Activated CD8-positive, alpha-beta T cell treated with anti-CD3 and anti-CD28 coated beads, Interleukin-2, amount 10 ng/mL, durations not matched to agents 7 days and 5 days (primary cell): ENCODE data around the gene YTHDF2. TPM values are rescaled to one million over a fixed set of nuclear protein-coding genes. Genes with fewer than 3 reads are reported as not detected.
"Not testable (repeated sequence)": the region's sequence is repeated elsewhere in the genome, so short reads cannot be mapped to it uniquely, and the experiment has no call there.

Source experiments
- ATAC-seq: fragments of 150-1000 bp; cut with Tn5 transposase; one replicate; pipeline ENCODE4 v1.10.0; 2021; ENCODE audit warnings: moderate library complexity
- CTCF ChIA-PET: fragments of 350-600 bp; sonication (Branson Sonifier 250); formaldehyde crosslinking; loops from one replicate; lab custom pipeline; 2021; ENCODE audit warnings: antibody characterized with exemption; lab: Charles Lee
- POLR2A ChIA-PET: fragments of 350-600 bp; sonication (Branson Sonifier 250); formaldehyde crosslinking; loops from one replicate; lab custom pipeline; 2021; ENCODE audit warnings: antibody characterized with exemption; lab: Charles Lee
- DNase-seq: peaks from one replicate; pipeline ENCODE4 v3.0.0-alpha.2; 2020
- H3K27ac Mint-ChIP-seq: one replicate; pipeline ENCODE4 v1.8.0; 2021; ENCODE audit warnings: mild to moderate bottlenecking, mixed read lengths
- H3K27me3 Mint-ChIP-seq: one replicate; pipeline ENCODE4 v1.8.0; 2021; ENCODE audit warnings: low read depth, mixed read lengths
- H3K36me3 Mint-ChIP-seq: one replicate; pipeline ENCODE4 v1.8.0; 2021; ENCODE audit warnings: low read depth, mixed read lengths
- H3K4me1 Mint-ChIP-seq: one replicate; pipeline ENCODE4 v1.8.0; 2021; ENCODE audit warnings: low read depth, mixed read lengths
- H3K4me3 Mint-ChIP-seq: one replicate; pipeline ENCODE4 v1.8.0; 2021; ENCODE audit warnings: mild to moderate bottlenecking, mixed read lengths
- H3K9me3 Mint-ChIP-seq: one replicate; pipeline ENCODE4 v1.8.0; 2022; ENCODE audit warnings: mixed read lengths; ENCODE audit not compliant: insufficient read depth
- total RNA-seq, 2 experiments: library from RNA; stranded (reverse); gene quantifications; one replicate each; pipeline ENCODE4 v1.2.3, GENCODE V29; 2021

Gene YTHDF2
- total RNA-seq, 2 experiments from 2014 or later: 67.3 to 80.6 TPM

DNA sequence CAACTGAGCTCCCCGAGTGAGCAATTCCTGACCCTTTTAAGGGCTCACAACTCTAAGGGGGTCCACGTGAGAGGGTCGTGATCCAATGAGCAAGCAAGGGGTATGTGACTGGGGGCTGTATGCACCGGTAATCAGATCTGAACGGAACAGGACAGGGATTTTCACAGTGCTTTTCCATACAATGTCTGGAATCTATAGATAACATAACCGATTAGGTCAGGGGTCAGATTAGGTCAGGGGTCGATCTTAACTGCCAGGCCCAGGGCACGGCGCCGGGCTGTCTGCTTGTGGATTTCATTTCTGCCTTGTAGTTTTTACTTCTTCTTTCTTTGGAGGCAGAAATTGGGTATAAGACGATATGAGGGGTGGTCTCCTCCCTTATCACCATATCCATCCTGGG lies 44.6 kb downstream of the YTHDF2 start:
- peaks cover 6% of the 10 kb centered on the region for H3K27me3 Mint-ChIP-seq
- H3K36me3 Mint-ChIP-seq: no peaks in the 10 kb centered on the region
- DNase-seq: no peak
- ATAC-seq: no peak
- ChIA-PET CTCF (interaction anchor here (9.3 kb wide), 1 partner anchor 97 kb away, joined by 167 read pairs; no protein-coding TSS in a partner anchor), POLR2A (no interaction called here)
- no peak overlapping the region for H3K27ac Mint-ChIP-seq
- no peak overlapping the region for H3K4me3 Mint-ChIP-seq
- no peaks in the 10 kb centered on the region for H3K9me3 Mint-ChIP-seq
- H3K4me1 Mint-ChIP-seq: peaks cover 8% of the 10 kb centered on the region

- POLR2A ChIA-PET: no interaction called here
Measured at GRCh38 chr1:28782011-28782410, 45.3 kb downstream of the YTHDF2 start.

GRCh38 chr1:28783363-28783762 lies 46.6 kb downstream of the YTHDF2 start:
- Mint-ChIP-seq H3K27ac (no peak overlapping the region), H3K36me3 (no peaks in the 10 kb centered on the region), H3K4me3 (no peak overlapping the region), H3K4me1 (peaks cover 8% of the 10 kb centered on the region), H3K9me3 (no peaks in the 10 kb centered on the region), H3K27me3 (peaks cover 4% of the 10 kb centered on the region)
- ChIA-PET POLR2A (no interaction called here), CTCF (interaction anchor here (0.7 to 9.3 kb wide), 4 partner anchors 9 to 741 kb away, joined by 3 to 167 read pairs (median 6); no protein-coding TSS in a partner anchor)
- DNase-seq (no peak), ATAC-seq (no peak)

More at GRCh38 chr1:28782011-28782410, 45.3 kb downstream of the YTHDF2 start:
- CTCF ChIA-PET: interaction anchor here (2.0 to 9.3 kb wide), 2 partner anchors 88 to 96 kb away, joined by 4 to 167 read pairs; no protein-coding TSS in a partner anchor
- Mint-ChIP-seq H3K27ac (no peak overlapping the region), H3K27me3 (peaks cover 6% of the 10 kb centered on the region), H3K4me3 (no peak overlapping the region), H3K4me1 (peaks cover 8% of the 10 kb centered on the region), H3K36me3 (no peaks in the 10 kb centered on the region), H3K9me3 (no peaks in the 10 kb centered on the region)
- no peak for ATAC-seq
- no peak for DNase-seq

DNA sequence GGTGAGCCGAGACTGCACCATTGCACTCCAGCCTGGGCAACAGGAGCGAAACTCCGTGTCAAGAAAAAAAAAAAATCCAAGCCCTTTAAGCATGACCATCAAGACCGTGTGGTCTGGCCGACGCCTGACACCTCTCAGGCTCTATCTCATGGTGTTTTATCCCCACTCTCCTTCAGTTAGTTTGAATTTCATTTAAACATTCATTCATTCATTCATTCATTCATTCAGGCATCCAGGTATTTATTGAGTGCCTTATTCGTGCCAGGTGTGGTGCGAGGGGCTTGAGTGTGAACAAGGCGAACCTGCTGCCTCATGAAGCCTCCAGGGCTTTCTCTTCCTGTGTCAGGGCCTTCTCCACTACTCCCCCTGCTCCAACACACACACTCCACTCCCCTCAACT lies 52.7 kb downstream of the YTHDF2 start:
- peaks cover 12% of the 10 kb centered on the region for H3K27me3 Mint-ChIP-seq
- no peak for ATAC-seq
- POLR2A ChIA-PET: no interaction called here

DNA sequence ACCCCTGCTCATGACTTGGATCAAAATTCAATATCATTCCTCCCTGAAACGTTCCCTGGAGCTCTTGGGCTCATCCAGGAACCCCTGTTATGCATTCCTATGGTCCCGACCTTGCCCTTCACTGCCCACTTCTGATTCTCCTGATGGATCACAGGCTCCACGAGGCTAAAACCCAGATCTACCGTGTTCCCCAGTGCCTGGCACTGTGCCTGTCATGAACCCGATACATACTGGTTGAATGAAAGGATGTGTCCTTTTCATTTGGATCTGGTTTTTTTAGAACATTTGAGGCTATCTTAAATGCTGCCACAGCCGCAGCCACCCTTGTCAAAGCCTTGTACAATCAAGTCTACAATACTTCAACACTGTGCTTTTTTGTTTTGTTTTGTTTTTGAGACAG lies 53.1 kb downstream of the YTHDF2 start:
- POLR2A ChIA-PET: no interaction called here
- CTCF ChIA-PET: no interaction called here

More for the DNA sequence above, 52.7 kb downstream of the YTHDF2 start:
- Mint-ChIP-seq H3K4me1 (peaks cover 8% of the 10 kb centered on the region), H3K27ac (no peak overlapping the region), H3K9me3 (no peaks in the 10 kb centered on the region), H3K36me3 (no peaks in the 10 kb centered on the region), H3K4me3 (no peak overlapping the region)
- no peak for DNase-seq
- CTCF ChIA-PET: interaction anchor here (0.7 kb wide), 1 partner anchor 43 kb away, joined by 3 read pairs; no protein-coding TSS in a partner anchor

GRCh38 chr1:28790377-28791035 lies 53.8 kb downstream of the YTHDF2 start:
- ChIA-PET CTCF (interaction anchor here (1.2 to 1.5 kb wide), 2 partner anchors 25 to 86 kb away, joined by 4 to 7 read pairs; no protein-coding TSS in a partner anchor), POLR2A (no interaction called here)
- DNase-seq (no peak), ATAC-seq (no peak)
- peaks cover 3% of the 10 kb centered on the region for H3K4me1 Mint-ChIP-seq
- no peaks in the 10 kb centered on the region for H3K36me3 Mint-ChIP-seq
- no peaks in the 10 kb centered on the region for H3K9me3 Mint-ChIP-seq
- peaks cover 14% of the 10 kb centered on the region for H3K27me3 Mint-ChIP-seq
- H3K4me3 Mint-ChIP-seq: no peak overlapping the region
- no peak overlapping the region for H3K27ac Mint-ChIP-seq

More for the DNA sequence above, 53.1 kb downstream of the YTHDF2 start:
- no peak overlapping the region for H3K27ac Mint-ChIP-seq
- H3K9me3 Mint-ChIP-seq: no peaks in the 10 kb centered on the region
- DNase-seq: no peak
- H3K27me3 Mint-ChIP-seq: peaks cover 12% of the 10 kb centered on the region
- H3K4me1 Mint-ChIP-seq: peaks cover 8% of the 10 kb centered on the region
- ATAC-seq: no peak
- H3K4me3 Mint-ChIP-seq: no peak overlapping the region
- no peaks in the 10 kb centered on the region for H3K36me3 Mint-ChIP-seq

DNA sequence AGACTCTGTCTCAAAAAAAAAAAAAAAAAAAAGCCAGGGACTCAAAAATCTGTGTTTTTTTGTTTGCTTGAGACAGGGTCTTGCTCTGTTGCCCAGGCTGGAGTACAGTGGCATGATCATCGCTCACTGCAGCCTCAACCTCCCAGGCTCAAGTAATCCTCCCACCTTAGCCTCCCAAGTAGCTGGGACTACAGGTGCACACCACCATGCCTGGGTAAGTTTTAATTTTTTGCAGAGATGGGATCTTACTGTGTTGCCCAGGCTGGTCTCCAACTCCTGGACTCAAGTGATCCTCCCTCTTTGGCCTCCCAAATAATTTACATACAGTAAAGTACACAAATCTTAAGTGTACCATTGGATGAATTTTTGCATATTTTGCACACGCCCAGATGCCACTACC lies 55.2 kb downstream of the YTHDF2 start:
- H3K4me3 Mint-ChIP-seq, DNase-seq, H3K36me3 Mint-ChIP-seq, H3K4me1 Mint-ChIP-seq, H3K9me3 Mint-ChIP-seq, ATAC-seq, H3K27ac Mint-ChIP-seq, POLR2A ChIA-PET: not testable (repeated sequence)
- CTCF ChIA-PET: interaction anchor here (1.5 kb wide), 1 partner anchor 24 kb away, joined by 4 read pairs; no protein-coding TSS in a partner anchor
- H3K27me3 Mint-ChIP-seq: peaks cover 12% of the 10 kb centered on the region

DNA sequence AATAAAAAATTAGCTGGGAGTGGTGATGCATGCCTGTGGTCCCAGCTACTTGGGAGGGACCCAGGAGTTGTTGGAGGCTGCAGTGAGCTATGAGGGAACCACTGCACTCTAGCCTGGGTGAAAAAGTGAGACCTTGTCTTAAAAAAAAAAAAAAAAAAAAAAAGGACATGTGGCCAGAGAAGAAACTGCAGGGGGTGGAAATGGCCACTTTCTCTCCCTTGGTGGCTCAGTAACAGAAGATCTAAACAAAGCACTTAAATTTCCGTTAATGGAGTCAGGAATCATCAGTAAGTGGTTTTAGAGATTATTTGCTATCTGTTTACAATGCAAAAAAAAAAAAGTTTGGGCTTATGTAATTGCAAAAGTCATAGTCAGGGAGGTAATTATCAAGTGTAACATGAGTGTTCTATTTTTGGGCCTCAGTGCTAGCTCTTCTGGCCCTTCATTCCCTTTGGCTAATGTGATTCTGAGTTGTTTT lies 55.9 kb downstream of the YTHDF2 start:
- DNase-seq (no peak), ATAC-seq (no peak)
- no peak overlapping the region for H3K4me3 Mint-ChIP-seq
- H3K27me3 Mint-ChIP-seq: peaks cover 12% of the 10 kb centered on the region
- peaks cover 3% of the 10 kb centered on the region for H3K4me1 Mint-ChIP-seq
- no peak overlapping the region for H3K27ac Mint-ChIP-seq
- no peaks in the 10 kb centered on the region for H3K9me3 Mint-ChIP-seq
- no peaks in the 10 kb centered on the region for H3K36me3 Mint-ChIP-seq
- ChIA-PET POLR2A (no interaction called here), CTCF (interaction anchor here (0.7 to 2.0 kb wide), 3 partner anchors 8 to 485 kb away, joined by 3 to 6 read pairs (median 3); no protein-coding TSS in a partner anchor)

DNA sequence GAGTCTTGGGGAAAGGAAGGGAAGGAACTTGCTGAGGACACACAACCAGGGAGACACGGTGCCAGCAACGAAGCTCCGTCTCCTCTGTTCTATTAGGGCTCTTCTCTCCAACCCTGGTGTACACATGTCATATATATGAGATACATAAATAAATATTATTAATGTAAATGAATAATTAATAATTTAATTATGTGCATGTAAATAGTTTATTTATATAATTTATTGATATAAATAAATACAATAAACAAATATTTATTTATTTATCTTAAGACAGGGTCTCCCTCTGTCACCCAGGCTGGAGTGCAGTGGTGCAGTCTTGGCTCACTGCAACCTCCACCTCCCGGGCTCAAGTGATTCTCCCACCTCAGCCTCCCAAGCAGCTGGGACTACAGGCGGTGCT lies 57.8 kb downstream of the YTHDF2 start:
- ATAC-seq, H3K9me3 Mint-ChIP-seq, H3K36me3 Mint-ChIP-seq, H3K4me3 Mint-ChIP-seq, H3K4me1 Mint-ChIP-seq, H3K27ac Mint-ChIP-seq, DNase-seq: not testable (repeated sequence)
- H3K27me3 Mint-ChIP-seq: peaks cover 13% of the 10 kb centered on the region
- ChIA-PET POLR2A (interaction anchor here (1.3 kb wide), 1 partner anchor 19 kb away, joined by 3 read pairs; no protein-coding TSS in a partner anchor), CTCF (interaction anchor here (0.6 to 2.0 kb wide), 2 partner anchors 10 to 82 kb away, joined by 3 to 6 read pairs; no protein-coding TSS in a partner anchor)

DNA sequence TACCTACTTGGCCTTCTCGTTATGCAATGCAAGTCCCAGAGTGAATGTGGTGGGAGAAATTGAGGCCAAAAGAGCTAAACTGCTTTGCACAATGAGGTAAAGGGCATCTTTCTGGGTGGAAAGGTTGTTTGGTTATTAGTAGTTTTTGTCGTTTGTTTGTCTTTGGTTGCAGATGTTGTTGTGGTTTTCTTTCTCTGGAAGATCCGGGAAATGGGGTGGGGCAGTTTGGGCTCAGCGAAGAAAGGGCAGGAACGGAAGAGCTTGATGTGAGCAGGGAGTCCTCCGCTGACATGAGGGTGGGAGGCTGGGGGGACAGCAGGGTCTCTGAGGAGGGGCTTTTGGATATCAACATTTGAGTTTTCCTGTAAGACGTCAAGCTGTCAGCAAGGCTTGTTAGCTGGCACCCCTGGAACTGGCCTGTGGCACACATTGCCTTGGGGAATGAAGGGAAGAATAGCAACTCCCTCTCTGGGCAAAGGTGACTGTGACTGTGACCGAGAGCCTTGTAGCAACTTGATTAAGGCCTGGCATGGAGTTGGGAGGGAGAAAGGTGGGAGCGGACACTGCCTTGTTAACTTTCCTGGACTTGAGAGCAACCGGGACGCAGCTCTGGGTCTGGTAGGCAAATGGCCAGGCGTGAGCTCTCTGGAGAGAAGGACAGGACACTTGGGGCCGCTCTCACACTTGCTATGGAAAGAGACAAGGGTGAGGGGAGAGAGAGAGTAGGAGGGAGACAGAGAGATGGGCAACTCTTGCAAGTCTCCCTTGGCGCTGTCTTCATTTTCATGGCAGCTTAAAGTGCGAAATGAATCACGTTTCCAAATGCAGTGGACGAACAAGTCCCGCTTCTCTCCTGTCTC lies 59.8 kb downstream of the YTHDF2 start:
- peaks cover 11% of the 10 kb centered on the region for H3K27me3 Mint-ChIP-seq
- no peak overlapping the region for H3K27ac Mint-ChIP-seq
- H3K4me3 Mint-ChIP-seq: no peak overlapping the region
- peaks cover 3% of the 10 kb centered on the region for H3K4me1 Mint-ChIP-seq
- no peaks in the 10 kb centered on the region for H3K36me3 Mint-ChIP-seq
- DNase-seq (no peak), ATAC-seq (no peak)
- ChIA-PET POLR2A (no interaction called here), CTCF (interaction anchor here (1.3 to 2.0 kb wide), 2 partner anchors 12 to 80 kb away, joined by 5 to 6 read pairs; no protein-coding TSS in a partner anchor)
- H3K9me3 Mint-ChIP-seq: no peaks in the 10 kb centered on the region

DNA sequence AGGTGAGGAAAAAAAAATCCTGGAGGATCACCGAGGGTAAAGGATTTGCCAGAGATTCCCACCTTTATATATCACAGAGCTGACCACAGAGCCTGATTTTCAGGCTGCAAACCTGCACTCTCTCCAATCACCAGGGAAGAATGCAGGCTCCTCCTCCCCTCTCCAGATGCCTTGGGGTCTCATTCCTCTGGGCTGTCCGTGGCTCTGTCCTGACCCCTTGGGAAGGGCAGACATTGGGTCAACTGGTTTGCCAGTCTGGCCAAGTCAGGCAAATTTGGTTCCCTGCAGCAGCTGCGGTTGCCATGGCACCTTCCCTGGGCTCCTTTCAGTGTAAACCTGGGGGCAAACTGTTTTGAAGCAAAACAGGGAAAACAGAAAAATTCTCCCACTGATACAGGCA lies 63.6 kb downstream of the YTHDF2 start:
- POLR2A ChIA-PET: no interaction called here
- H3K27ac Mint-ChIP-seq: no peak overlapping the region
- CTCF ChIA-PET: no interaction called here
- H3K9me3 Mint-ChIP-seq: no peaks in the 10 kb centered on the region
- peaks cover 5% of the 10 kb centered on the region for H3K27me3 Mint-ChIP-seq
- no peak overlapping the region for H3K4me3 Mint-ChIP-seq
- no peak for ATAC-seq
- DNase-seq: no peak
- no peaks in the 10 kb centered on the region for H3K36me3 Mint-ChIP-seq
- H3K4me1 Mint-ChIP-seq: peaks cover 3% of the 10 kb centered on the region
